ENCODE measurements around the gene CARD9.
"Not testable (repeated sequence)": the region's sequence is repeated elsewhere in the genome, so short reads cannot be mapped to it uniquely, and the experiment has no call there.

The CARD9 gene, protein sequence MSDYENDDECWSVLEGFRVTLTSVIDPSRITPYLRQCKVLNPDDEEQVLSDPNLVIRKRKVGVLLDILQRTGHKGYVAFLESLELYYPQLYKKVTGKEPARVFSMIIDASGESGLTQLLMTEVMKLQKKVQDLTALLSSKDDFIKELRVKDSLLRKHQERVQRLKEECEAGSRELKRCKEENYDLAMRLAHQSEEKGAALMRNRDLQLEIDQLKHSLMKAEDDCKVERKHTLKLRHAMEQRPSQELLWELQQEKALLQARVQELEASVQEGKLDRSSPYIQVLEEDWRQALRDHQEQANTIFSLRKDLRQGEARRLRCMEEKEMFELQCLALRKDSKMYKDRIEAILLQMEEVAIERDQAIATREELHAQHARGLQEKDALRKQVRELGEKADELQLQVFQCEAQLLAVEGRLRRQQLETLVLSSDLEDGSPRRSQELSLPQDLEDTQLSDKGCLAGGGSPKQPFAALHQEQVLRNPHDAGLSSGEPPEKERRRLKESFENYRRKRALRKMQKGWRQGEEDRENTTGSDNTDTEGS

DNA sequence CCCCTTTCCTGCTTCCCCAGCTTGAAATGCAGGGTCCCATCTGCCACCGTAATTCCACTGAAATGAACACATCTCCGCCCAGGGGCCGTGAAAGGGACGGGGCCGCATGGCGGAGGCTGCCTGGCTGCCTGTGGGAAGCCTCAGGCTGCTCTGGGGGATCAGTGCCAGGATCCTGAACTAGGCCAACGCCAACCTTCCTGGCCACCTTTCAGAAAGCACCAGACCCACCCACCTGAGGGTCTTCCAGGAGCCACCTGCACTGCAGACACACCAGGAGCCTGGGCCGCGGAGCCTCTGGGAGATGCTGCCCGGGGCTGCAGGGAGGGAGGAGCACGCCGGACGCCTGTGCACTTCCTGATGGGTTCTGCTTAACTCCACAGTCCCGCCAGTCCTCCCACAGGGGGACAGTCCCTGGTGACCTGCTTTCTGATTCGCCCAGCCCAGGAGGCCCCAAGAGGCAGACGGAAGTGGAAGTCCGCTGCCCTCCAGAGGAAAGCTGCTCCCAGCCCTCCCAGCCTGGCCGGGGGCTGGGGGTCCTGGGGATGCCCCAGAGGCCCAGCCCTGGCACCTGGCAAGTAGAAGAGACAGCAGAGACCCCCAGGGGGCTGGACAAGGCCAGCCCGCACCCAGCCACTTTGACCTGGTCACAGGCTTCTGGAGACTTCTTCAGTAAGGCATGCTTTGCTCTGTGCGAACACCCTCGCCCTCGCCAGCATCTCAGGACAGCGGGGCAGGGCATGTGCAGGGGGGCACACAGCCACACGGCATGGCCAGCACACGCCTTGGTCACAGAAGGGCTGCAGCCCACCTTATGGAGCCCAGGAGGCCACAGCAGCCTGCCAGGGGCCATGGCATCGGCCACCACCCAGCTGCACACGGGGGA is at the start of gene CARD9:
Gene CARD9 (minus strand): TSS at position 370 of the 883 bp plus-strand sequence. CDS start 1,591 bp downstream, outside the sequence.
- no peak for DNase-seq (ENCODE audit: extremely low read depth in 1 of 2, low read depth in 1 of 2)

DNA sequence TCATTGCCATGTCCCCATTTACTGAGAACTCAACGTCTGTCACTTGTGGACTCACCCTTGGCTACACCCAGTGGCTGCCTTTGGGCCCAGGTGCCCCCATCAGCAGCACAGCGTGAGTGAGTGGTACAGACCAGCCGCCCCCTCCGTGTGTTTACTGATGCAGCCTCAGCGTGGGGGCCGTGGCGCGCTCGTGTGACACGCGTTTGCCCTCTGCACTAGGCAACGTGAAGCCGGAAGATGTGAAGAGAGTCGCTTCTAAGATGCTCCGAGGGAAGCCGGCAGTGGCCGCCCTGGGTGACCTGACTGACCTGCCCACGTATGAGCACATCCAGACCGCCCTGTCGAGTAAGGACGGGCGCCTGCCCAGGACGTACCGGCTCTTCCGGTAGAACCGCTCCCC is 49.4 kb upstream of the CARD9 start:
- no peak for DNase-seq (ENCODE audit: extremely low read depth in 1 of 2, low read depth in 1 of 2)

DNA sequence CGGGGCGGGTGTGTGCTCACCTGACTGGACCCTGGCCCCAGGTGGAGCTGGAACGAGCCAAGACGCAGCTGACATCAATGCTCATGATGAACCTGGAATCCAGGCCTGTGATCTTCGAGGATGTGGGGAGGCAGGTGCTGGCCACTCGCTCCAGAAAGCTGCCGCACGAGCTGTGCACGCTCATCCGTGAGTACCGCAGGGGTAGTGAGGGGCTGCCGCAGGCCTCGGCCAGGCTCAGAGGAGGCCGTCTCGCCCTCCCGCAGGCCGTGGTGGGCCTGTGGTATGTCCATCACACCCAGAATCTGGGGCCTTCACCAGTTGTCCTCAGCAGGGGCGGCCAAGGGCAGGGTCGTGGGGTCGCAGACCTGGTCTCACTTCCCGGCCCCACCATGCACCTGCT is 48.3 kb upstream of the CARD9 start:
- DNase-seq (ENCODE audit: extremely low read depth in 1 of 2, low read depth in 1 of 2), result no peak

DNA sequence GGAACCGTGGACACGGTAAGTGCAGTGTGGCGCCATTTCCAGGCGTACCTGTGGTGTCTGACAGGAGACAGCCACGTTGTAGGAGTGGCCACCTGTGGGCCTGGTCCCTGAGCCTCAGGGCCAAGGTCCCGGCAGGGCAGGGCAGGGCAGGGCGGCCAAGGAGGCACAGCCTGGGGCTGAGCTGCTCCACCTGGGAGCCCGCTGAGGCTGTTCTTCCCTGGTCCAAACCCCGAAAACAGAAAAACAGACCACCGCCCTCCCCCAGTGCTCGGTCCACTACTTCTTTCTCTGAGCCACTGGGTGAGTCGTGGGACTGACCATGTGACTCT is 45.6 kb upstream of the CARD9 start:
- no peak for DNase-seq (ENCODE audit: extremely low read depth in 1 of 2, low read depth in 1 of 2)

DNA sequence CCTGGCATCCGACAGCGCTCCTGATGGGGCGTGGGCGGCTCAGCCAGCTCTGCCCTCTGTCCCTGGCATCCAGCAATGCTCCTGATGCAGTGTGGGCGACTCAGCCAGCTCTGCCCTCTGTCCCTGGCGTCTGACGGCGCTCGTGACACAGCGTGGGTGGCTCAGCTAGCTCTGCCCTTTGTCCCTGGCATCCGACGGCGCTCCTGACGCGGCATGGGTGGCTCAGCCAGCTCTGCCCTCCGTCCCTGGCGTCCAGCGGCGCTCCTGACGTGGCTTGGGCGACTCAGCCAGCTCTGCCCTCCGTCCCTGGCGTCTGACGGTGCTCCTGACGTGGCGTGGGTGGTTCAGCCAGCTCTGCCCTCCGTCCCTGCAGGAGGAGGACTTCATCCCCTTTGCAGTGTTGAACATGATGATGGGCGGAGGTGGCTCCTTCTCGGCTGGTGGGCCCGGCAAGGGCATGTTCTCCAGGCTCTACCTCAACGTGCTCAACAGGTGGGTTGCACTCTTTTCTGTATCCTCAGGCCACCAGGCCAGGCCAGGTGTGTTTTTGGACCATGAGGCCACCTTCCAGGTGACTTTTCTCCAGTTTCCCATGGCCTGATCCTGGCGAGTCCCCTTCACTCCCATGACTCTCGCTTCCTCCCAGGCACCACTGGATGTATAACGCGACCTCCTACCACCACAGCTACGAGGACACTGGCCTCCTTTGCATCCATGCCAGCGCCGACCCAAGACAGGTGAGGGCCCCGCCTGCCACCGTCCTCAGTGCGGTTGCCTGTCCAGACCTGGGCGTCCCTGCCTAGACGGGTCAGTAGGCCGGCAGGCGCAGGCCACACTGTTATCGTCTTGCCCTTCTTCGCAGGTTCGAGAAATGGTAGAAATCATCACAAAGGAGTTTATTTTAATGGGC is 45.0 kb upstream of the CARD9 start:
- no peak for DNase-seq (ENCODE audit: extremely low read depth in 1 of 2, low read depth in 1 of 2)

DNA sequence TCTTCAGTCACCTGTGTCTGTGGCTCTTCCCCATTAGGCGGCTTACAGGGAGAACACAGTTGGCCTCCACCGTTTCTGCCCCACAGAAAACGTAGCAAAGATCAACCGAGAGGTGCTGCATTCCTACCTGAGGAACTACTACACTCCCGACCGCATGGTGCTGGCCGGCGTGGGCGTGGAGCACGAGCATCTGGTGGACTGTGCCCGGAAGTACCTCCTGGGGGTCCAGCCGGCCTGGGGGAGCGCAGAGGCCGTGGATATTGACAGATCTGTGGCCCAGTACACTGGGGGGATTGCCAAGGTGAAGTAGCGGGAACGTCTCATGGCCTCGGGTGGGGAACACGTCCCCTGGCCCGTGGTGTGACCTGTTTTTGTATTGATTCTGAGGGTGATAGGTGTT is 43.4 kb upstream of the CARD9 start:
- DNase-seq (ENCODE audit: extremely low read depth in 1 of 2, low read depth in 1 of 2), result no peak

DNA sequence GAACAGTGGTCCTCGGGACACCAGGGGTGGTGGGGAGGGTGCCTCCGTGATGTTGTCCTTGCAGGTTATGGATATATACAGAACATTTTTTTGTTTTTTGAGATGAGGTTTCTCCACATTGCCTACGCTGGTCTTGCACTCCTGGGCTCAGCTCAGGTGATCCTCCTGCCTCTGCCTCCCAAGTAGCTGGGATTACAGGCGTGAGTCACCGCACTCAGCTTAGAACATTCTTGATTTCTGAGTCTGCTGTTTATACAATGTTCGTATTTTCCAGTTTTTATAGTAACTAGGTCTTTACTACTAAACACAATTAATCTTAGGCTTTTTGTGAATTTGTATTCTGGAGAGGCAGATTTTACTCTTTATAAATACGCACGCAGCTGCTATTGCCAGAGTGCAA is 43.0 kb upstream of the CARD9 start:
- DNase-seq (ENCODE audit: extremely low read depth in 1 of 2, low read depth in 1 of 2), result no peak

DNA sequence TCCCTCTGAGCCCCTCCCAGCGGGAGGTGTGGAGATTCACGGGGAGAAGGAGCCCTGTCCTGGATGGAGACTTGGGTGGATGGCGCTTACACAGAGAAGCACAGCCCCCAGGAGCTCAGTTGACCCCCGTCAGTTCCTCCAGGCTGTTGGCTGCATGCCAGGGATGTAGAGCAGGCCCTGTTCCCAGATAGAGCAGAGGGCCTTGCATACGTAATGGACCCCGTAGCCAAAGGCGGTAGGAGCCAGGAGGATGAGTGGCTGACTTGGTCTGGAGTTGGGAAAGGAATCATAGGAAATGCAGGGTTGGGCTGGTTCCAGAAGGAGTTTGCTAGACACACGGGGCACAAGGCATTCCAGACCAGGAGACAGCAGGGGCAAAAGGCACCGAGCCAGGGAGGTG is 39.5 kb upstream of the CARD9 start:
- DNase-seq (ENCODE audit: extremely low read depth in 1 of 2, low read depth in 1 of 2), result no peak

DNA sequence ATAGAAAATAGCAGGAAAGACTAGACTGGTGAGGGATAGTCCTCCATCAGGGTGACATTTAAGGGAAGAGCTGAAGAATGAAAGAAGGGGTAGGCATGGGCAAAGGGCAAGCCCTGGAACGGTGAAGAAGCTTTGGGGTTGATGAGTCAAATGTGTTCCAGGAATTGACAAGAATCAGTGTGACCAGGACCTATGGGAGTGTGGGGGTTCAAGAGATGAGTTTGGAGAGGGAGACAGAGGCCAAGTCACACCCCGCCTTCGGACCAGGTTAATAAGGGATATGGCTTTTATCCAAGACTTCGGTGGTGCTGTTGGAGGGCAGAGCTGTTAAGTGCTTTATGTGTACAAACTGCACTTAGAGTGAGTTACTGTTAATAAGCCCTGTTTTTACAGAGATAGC is 37.9 kb upstream of the CARD9 start:
- no peak for DNase-seq (ENCODE audit: extremely low read depth in 1 of 2, low read depth in 1 of 2)

DNA sequence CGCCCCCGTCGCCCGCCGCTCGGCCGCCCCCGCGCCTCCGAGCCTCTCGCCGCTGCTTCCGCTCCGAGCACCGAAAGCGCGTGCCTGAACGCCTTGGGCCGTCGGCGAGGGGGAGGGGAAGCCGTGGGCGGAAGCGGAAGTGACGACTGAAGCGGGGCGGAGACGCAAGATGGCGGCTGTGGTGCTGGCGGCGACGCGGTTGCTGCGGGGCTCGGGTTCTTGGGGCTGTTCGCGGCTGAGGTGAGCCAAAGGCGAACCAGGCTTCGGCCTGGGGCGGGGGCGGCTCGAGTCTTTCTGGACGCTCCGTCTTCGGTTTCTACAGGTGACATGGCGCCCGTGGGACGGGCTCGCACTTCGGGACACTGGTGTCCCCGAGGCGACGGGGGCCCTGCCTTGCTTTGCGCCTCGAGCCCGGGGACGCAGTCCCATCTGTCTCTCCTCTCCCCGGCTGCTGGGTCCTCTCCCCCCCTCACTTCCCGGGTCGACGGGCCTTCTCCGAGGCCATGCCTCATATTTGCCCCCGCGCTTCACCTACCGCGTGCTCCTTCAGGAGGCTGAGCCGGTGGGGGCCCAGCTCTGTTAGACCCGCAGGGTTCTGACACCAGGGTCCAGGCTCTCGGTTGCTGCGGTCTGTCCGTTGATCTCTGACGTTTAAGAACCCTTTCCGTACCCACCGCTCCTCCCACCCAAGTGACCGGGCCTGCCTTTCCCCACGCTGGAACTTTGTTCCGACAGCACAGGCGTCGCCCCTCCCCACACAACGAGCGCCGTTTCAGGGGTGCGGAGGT is 37.2 kb upstream of the CARD9 start, which contains the start of the genes ENTR1 and PMPCA:
Gene ENTR1 (minus strand): TSS at position 115 of the 788 bp plus-strand sequence. CDS start 217 bp downstream, outside the sequence.
Gene PMPCA (plus strand): TSS at position 159 of the 788 bp plus-strand sequence. CDS start 11 bp downstream, at position 170.
- peak; percentile 78 to 94 for DNase-seq (ENCODE audit: extremely low read depth in 1 of 2, low read depth in 1 of 2)

DNA sequence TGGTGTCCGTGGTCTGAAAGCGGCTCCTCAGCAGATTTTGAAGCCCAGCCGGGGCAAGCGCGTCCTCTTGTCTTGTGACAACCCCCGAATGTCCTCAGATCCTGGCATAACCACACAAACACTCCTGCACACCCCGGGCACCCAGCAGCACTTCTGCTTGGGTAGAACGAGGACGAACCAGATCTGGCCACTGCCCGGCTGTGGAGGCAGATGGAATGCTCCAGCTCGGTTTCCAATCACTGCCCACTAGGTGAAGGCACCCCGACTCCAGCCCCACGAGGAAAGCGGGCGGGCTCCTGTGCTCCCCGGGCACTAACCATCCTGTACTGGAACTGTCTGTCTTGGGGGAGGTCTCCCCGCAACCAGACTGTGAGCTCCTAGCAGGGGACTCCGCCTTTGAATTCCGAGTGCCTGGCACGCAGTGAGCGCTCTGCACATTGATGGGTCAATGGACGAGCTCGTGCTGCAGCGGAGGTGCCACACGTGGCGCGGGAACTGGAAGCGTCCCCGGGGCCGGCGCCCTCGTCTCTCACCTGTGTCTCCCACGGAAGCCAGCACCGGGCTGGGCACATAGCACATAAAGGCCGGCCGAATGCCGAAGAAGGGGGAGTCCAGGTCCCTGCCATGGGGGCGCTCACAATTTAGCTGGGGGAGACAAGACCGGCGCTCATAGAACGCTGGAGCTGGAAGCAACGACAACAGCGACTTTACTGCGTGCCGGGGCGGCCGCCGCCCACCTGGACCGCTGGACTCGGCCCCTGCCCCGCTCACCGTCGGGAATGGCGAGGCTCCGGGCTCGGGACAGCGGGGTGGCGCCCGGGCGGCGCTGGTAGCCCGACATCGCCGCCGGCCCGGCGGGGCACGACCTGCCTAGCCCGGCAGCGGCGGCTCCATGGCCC is 36.3 kb upstream of the CARD9 start:
- DNase-seq (ENCODE audit: extremely low read depth in 1 of 2, low read depth in 1 of 2), result no peak

DNA sequence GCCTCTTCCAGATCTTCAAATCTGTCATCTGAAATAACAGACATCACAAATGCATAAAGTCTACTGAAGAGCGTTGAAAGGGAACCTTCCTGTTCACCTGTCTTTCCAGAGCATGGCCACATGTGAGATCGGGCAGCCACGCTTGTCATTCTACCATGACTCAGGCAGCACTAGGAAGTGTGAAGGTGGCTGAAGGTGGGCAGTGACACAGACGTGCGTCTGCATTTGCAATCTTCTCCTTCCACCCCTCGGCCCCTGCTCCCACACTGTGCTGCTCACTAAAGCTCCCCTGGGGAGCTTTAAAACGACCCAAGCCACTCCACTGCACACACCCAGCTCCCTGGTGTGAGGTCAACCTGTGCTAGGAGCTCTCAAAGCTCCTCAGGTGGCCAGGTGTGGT is 34.4 kb upstream of the CARD9 start:
- DNase-seq (ENCODE audit: extremely low read depth in 1 of 2, low read depth in 1 of 2), result no peak

DNA sequence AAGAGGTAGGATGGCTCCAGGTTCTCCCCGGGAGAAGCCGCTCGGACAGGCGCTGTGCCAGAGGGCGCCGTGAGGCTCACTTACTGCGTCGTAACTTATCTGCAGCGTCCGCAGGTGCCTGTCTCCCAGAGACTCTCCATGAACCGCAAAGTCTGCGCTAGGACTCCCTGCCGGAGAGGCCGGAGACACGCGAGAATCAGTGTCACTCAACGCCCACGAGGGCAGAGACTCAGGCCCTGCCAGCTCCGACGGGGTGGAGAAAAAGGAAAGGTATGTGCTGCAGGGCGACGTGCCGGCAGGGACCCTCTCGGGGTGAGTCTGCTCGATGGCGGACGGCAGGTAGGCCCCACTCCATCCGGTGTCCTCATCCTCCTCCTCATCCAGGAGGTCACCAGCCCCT is 33.6 kb upstream of the CARD9 start:
- not testable (repeated sequence) for DNase-seq (ENCODE audit: extremely low read depth in 1 of 2, low read depth in 1 of 2)

DNA sequence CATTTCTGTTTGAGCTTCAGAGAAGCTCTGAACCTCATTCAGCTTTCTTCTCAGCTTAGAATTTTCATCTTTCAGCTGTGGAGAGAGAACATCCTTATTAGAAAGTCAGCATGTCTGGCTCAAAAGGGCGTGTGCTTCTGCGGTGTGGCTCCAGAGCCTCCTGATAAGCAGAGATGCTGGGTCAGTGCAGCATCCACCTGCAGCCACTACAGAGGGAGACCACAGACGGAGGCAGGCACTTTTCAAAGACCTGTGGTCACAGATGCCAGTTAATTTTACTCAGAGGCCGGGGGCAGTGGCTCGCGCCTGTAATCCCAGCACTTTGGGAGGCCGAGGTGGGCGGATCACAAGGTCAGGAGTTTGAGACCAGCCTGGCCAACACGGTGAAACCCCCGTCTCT is 32.4 kb upstream of the CARD9 start:
- DNase-seq (ENCODE audit: extremely low read depth in 1 of 2, low read depth in 1 of 2), result not testable (repeated sequence)

DNA sequence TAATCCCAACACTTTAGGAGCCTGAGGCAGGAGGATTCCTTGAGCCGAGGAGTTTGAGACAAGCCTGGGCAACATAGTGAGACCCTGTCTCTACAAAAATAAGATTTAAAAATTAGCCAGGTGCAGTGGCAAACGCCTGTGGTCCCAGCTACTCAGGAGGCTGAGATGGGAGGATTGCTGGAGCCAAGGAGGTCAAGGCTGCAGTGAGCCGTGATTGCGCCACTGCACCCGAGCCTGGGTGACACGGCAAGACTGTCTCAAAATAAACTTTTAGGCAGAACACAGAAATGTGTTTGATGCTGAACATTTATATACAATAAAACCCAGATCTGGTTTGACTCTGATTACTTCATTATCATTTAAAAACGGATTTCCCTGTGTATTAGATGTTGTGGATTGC is 32.0 kb upstream of the CARD9 start:
- DNase-seq (ENCODE audit: extremely low read depth in 1 of 2, low read depth in 1 of 2), result no peak

DNA sequence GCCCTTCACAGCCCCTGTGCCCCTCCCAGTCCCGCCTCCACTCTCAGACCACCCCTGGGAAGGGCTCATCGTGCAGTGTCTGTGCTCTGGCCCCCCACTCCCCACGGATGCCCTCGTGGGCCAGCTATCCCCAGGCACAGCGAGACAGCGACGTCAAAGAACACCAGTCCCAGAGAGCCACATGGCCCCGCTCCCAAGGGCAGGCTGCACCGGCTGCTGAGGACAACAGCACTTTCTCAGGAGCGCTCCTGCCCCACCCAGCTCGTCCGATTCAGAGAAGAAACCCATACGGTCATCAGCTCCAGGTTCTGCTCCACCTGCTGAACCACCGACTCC is 31.3 kb upstream of the CARD9 start:
- DNase-seq (ENCODE audit: extremely low read depth in 1 of 2, low read depth in 1 of 2), result no peak

DNA sequence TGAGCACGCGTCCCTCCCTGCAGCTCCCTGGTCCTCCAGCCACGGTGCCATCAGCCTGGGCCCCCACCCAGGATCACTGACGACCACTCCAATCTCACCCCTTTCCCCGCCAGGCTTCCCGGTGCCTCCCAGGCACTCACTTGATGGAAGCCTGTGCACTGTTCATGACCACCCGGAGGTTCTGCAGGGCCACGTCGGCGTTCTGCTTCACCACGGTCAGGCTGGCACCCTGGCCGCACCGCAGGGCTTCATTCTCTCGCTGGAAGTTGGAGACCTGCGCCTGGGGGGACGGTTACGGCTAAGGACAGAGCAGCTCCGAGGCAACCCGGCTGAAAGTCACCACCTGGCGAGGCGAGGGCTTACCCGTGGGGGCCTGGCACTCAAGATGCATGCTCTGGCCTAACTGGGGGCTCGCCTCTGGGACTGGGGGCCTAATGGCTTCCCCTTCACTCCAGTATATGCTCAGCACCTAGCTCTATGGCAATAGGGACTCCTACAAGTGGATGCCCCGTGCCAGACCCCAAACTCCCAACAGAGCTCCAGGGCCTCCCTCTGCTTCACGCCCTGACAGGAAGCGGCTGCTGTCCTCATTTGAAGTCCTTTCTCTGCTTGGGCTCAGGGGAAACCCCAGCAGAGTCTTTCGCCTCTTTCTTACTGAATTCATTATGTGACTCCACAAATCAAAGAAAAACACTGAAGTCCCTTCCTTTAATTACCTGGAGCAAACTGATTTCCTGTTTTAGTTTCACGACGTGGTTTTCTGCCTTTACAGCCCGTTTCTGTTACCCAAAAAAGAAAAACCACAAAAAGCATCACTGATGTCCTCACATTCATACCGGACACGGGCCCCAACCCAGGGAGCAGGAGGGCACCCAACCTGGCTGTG is 30.7 kb upstream of the CARD9 start:
- no peak for DNase-seq (ENCODE audit: extremely low read depth in 1 of 2, low read depth in 1 of 2)

DNA sequence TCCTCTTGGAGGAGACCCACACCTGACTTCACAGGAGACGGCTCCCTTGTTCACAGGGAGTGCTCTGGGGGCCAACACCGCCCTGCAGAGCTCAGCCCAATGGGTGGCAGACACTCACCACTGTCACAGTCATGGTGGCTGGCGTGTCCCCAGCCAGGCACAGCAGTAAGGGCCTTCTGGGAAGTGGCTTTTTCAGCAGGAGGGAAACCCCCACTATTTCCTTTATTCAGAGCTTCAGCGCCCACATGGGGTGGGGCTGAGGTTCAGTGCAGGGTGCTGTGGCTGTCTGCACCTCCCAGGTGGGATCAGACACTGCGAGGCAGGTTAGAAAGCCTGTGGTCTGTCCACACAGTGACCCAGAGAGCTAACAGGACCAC is 30.1 kb upstream of the CARD9 start:
- DNase-seq (ENCODE audit: extremely low read depth in 1 of 2, low read depth in 1 of 2), result peak; percentile 37 to 44
